ENCODE results near the gene SLC9A5. TPM values are rescaled to one million over a fixed set of nuclear protein-coding genes. Genes with fewer than 3 reads are reported as not detected.

Gene SLC9A5
- total and polyA plus RNA-seq, 9 of the 15 experiments (the other 6 are each of a cell fraction or from before 2014, with no cell fraction given): 0.06 to 3.1 (median 1.2) TPM

GRCh38 chr16:67226804-67227566 is 21.8 kb upstream of the SLC9A5 start, which contains the start of gene TMEM208 (continued):
- TF ChIP-seq ZNF318 (IDR thresholded peaks at IDR 0.05; ENCODE audit: borderline replicate concordance in 1 of 2, low read depth in 1 of 2) (peak in 1 of 2 experiments; percentile 62; a peak in 1 of 4 replicates), GABPA (tag; conservative IDR thresholded peaks at IDR 0.05; ENCODE audit: low read depth) (peak; percentile 100), NR2C1 (IDR thresholded peaks at IDR 0.05) (peak; percentile 76), NR2C1 (tag; IDR thresholded peaks at IDR 0.05) (peak; percentile 86), ELF4 (CRISPR knock-in tag; IDR thresholded peaks at IDR 0.05) (peak; percentile 75), PKNOX1 (IDR thresholded peaks at IDR 0.05) (peak; percentile 81), ASH1L (IDR thresholded peaks at IDR 0.05; ENCODE audit: borderline replicate concordance, low read depth, partially characterized antibody) (peak; percentile 77), SP1 (CRISPR knock-in tag; IDR thresholded peaks at IDR 0.05) (peak; percentile 100), ZNF143 (CRISPR knock-in tag; IDR thresholded peaks at IDR 0.05) (peak; percentile 99), CTCFL (IDR thresholded peaks at IDR 0.05; ENCODE audit: borderline replicate concordance, insufficient read depth, low read depth, low read length, poor library complexity, severe bottlenecking) (peak; percentile 44), CAMTA2 (CRISPR knock-in tag; conservative IDR thresholded peaks at IDR 0.05) (no peak), E2F4 (CRISPR knock-in tag; IDR thresholded peaks at IDR 0.05; ENCODE audit: low read depth) (0 out of 2 replicates have a peak, but pooled peaks have one; percentile 29), SIX5 (IDR thresholded peaks at IDR 0.05; ENCODE audit: borderline replicate concordance in 1 of 2, insufficient read depth in 1 of 2, low read depth in 1 of 2, low read length in 2 of 2) (peak; percentile 92 to 93)

All from K562 (cell line).